HepG2 (cell line): ENCODE measurements around the gene REST. TPM values are rescaled to one million over a fixed set of nuclear protein-coding genes. Genes with fewer than 3 reads are reported as not detected.
A peak's percentile ranks its signal among the peaks of the same experiment; 100 is the strongest.

Source experiments
- AGO1 ChIP-seq: fragments of 200-400 bp; formaldehyde crosslinking; IDR thresholded peaks from 2 replicates; pipeline ENCODE4 v1.6.1; 2017; ENCODE audit warnings: mild to moderate bottlenecking, low read depth, low read length, moderate library complexity; ENCODE audit not compliant: poor library complexity, severe bottlenecking
- ATF7 ChIP-seq, 2 experiments: fragments of 450-650 bp in 1 of 2; sonication (generic) in 1 of 2; formaldehyde crosslinking in 1 of 2; IDR thresholded peaks; 2 replicates each; pipeline versions ENCODE4 v1.4.0 to v1.6.1; 2016 to 2020; ENCODE audit warnings: antibody characterized with exemption in 1 of 2, mild to moderate bottlenecking in 1 of 2, missing genetic modification reagents in 1 of 2
- BORCS8-MEF2B ChIP-seq: sonication (generic); formaldehyde crosslinking; IDR thresholded peaks from 2 replicates; pipeline ENCODE4 v1.8.0; 2022; ENCODE audit warnings: mild to moderate bottlenecking, missing genetic modification reagents
- CREB1 ChIP-seq, 2 experiments: fragments of 450-650 bp in 1 of 2; IDR thresholded peaks; 2 replicates each; pipeline ENCODE4 v1.6.1; 2016 to 2017; ENCODE audit warnings: control low read depth in 1 of 2, mild to moderate bottlenecking in 1 of 2, missing compliant biosample characterization in 1 of 2, missing genetic modification characterization in 1 of 2
- HIVEP1 ChIP-seq: sonication (generic); formaldehyde crosslinking; IDR thresholded peaks from 2 replicates; pipeline ENCODE4 v1.4.0; 2020; ENCODE audit warnings: mild to moderate bottlenecking, missing genetic modification reagents
- JUNB ChIP-seq: sonication (generic); formaldehyde crosslinking; IDR thresholded peaks from 2 replicates; pipeline ENCODE4 v1.8.0; 2022; ENCODE audit warnings: missing genetic modification reagents, mild to moderate bottlenecking, borderline replicate concordance
- KDM1A ChIP-seq: IDR thresholded peaks from 2 replicates; pipeline ENCODE4 v1.6.1; 2016; ENCODE audit warnings: missing compliant biosample characterization
- NCOR1 ChIP-seq: fragments of 200-600 bp; sonication (generic); IDR thresholded peaks from 2 replicates; pipeline ENCODE4 v1.7.0; 2017; ENCODE audit warnings: antibody characterized with exemption, low read length, borderline replicate concordance
- PHF21A ChIP-seq: sonication (generic); formaldehyde crosslinking; IDR thresholded peaks from 2 replicates; pipeline ENCODE4 v1.5.0; 2020; ENCODE audit warnings: mild to moderate bottlenecking, missing genetic modification reagents
- RFX3 ChIP-seq: IDR thresholded peaks from 2 replicates; pipeline ENCODE4 v1.6.1; 2016; ENCODE audit warnings: missing biosample characterization, missing genetic modification reagents
- SMARCE1 ChIP-seq: fragments of 450-650 bp; IDR thresholded peaks from 2 replicates; pipeline ENCODE4 v1.6.1; 2017; ENCODE audit warnings: borderline replicate concordance
- TBX3 ChIP-seq: fragments of 450-650 bp; IDR thresholded peaks from 2 replicates; pipeline ENCODE4 v1.6.1; 2017; ENCODE audit warnings: antibody characterized with exemption, mild to moderate bottlenecking, inconsistent platforms, borderline replicate concordance
- TSC22D2 ChIP-seq: sonication (generic); formaldehyde crosslinking; IDR thresholded peaks from 2 replicates; pipeline ENCODE4 v1.5.1; 2020; ENCODE audit warnings: missing genetic modification reagents, mild to moderate bottlenecking, borderline replicate concordance
- YEATS4 ChIP-seq: sonication (generic); formaldehyde crosslinking; IDR thresholded peaks from 2 replicates; pipeline ENCODE4 v1.4.0; 2020; ENCODE audit warnings: missing genetic modification reagents, borderline replicate concordance
- YY1 ChIP-seq: IDR thresholded peaks from 2 replicates; pipeline ENCODE4 v1.6.1; 2011; ENCODE audit warnings: low read length, low read depth, moderate library complexity, mild to moderate bottlenecking; ENCODE audit not compliant: insufficient read depth, insufficient replicate concordance
- ZBTB7A ChIP-seq: sonication (generic); formaldehyde crosslinking; IDR thresholded peaks from 2 replicates; pipeline ENCODE4 v1.8.0; 2022; ENCODE audit warnings: mild to moderate bottlenecking, missing genetic modification reagents
- ZFY ChIP-seq: sonication (generic); formaldehyde crosslinking; IDR thresholded peaks from 2 replicates; pipeline ENCODE4 v1.4.0; 2020; ENCODE audit warnings: missing genetic modification reagents
- ZNF382 ChIP-seq: sonication (generic); formaldehyde crosslinking; IDR thresholded peaks from 2 replicates; pipeline ENCODE4 v1.5.0; 2020; ENCODE audit warnings: missing genetic modification reagents, mild to moderate bottlenecking, borderline replicate concordance
- ZNF724P ChIP-seq: sonication (generic); formaldehyde crosslinking; IDR thresholded peaks from 2 replicates; pipeline ENCODE4 v1.8.0; 2022; ENCODE audit warnings: missing genetic modification reagents, borderline replicate concordance
- ZNF737 ChIP-seq: sonication (generic); formaldehyde crosslinking; IDR thresholded peaks from 2 replicates; pipeline ENCODE4 v1.5.0; 2020; ENCODE audit warnings: missing genetic modification reagents, mild to moderate bottlenecking, borderline replicate concordance
- ZNF766 ChIP-seq: sonication (generic); formaldehyde crosslinking; IDR thresholded peaks from 2 replicates; pipeline ENCODE4 v1.5.0; 2020; ENCODE audit warnings: missing genetic modification reagents, borderline replicate concordance
- ZNF775 ChIP-seq: sonication (generic); formaldehyde crosslinking; IDR thresholded peaks from 2 replicates; pipeline ENCODE4 v1.4.0; 2020; ENCODE audit warnings: missing genetic modification reagents, mild to moderate bottlenecking, moderate library complexity, borderline replicate concordance
- polyA plus RNA-seq, 8 experiments: library from polyadenylated mRNA; depleted of rRNA in 3 of 8; stranded (reverse) in 7 of 8; unstranded in 1 of 8; fragments of >200 nt; fragmentation: Illumina TruSeq in 4 of 8; extraction: Trizol in 4 of 8; gene quantifications; 2 replicates each; pipeline versions ENCODE4 v1.2.1 to v1.2.3, GENCODE V29; 2011 to 2016; ENCODE audit warnings: low read depth in 4 of 8, missing spikeins in 1 of 8, mixed read lengths in 1 of 8; ENCODE audit not compliant: insufficient read depth in 1 of 8
- total RNA-seq, 5 experiments: library from RNA; depleted of rRNA; stranded (reverse); fragments of >200 nt; fragmentation: Illumina TruSeq; extraction: Trizol; gene quantifications; 2 replicates each; pipeline ENCODE4 v1.2.3, GENCODE V29; 2016; ENCODE audit warnings: low read depth in 1 of 5
- TF ChIP-seq, protein P1 (sequence below): sonication (generic); formaldehyde crosslinking; IDR thresholded peaks from 2 replicates; pipeline ENCODE4 v1.4.0; 2020; ENCODE audit warnings: low read depth, missing genetic modification reagents
- TF ChIP-seq, protein P2 (sequence below): IDR thresholded peaks from 2 replicates; pipeline ENCODE4 v1.6.1; 2018; ENCODE audit warnings: missing genetic modification reagents, mild to moderate bottlenecking, missing compliant biosample characterization
- TF ChIP-seq, protein P3 (sequence below): IDR thresholded peaks from 2 replicates; pipeline ENCODE4 v1.6.1; 2016; ENCODE audit warnings: low read depth

Gene REST
- total and polyA plus RNA-seq, 2 of the 13 experiments (the other 11 are each of a cell fraction or from before 2014, with no cell fraction given) = 12.7 to 22.4 TPM

DNA sequence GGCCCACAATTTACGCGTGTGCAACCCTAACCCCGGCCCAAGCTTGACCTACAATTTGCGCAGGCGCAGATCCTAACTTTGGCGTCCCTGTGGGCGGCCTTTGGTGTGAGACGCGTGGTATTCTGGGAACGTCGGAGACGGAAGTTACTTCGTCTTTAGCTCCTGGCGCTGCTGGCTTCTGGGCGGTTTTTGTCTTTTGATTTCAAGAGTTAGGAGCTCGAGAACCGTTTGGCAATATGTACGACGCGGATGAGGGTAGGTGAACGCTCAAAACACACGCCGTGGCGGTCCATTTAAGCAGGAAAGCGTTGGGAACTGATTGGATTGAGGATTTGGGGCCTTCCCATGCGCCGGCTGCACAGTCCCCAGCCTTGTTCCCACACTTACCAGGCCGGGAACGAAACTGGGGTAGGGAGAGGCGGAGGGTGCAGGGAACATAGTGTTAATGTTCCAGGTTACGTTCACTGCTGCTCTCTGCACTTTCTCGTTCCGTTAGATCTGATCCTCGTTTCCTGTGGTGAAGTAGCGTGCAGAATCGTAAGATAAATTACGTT lies 71.1 kb downstream of the REST start, which contains the start of gene POLR2B (continued):
- TF ChIP-seq, protein P1, sequence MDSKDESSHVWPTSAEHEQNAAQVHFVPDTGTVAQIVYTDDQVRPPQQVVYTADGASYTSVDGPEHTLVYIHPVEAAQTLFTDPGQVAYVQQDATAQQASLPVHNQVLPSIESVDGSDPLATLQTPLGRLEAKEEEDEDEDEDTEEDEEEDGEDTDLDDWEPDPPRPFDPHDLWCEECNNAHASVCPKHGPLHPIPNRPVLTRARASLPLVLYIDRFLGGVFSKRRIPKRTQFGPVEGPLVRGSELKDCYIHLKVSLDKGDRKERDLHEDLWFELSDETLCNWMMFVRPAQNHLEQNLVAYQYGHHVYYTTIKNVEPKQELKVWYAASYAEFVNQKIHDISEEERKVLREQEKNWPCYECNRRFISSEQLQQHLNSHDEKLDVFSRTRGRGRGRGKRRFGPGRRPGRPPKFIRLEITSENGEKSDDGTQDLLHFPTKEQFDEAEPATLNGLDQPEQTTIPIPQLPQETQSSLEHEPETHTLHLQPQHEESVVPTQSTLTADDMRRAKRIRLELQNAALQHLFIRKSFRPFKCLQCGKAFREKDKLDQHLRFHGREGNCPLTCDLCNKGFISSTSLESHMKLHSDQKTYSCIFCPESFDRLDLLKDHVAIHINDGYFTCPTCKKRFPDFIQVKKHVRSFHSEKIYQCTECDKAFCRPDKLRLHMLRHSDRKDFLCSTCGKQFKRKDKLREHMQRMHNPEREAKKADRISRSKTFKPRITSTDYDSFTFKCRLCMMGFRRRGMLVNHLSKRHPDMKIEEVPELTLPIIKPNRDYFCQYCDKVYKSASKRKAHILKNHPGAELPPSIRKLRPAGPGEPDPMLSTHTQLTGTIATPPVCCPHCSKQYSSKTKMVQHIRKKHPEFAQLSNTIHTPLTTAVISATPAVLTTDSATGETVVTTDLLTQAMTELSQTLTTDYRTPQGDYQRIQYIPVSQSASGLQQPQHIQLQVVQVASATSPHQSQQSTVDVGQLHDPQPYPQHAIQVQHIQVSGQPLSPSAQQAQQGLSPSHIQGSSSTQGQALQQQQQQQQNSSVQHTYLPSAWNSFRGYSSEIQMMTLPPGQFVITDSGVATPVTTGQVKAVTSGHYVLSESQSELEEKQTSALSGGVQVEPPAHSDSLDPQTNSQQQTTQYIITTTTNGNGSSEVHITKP = no peak
- TF ChIP-seq, protein P2, sequence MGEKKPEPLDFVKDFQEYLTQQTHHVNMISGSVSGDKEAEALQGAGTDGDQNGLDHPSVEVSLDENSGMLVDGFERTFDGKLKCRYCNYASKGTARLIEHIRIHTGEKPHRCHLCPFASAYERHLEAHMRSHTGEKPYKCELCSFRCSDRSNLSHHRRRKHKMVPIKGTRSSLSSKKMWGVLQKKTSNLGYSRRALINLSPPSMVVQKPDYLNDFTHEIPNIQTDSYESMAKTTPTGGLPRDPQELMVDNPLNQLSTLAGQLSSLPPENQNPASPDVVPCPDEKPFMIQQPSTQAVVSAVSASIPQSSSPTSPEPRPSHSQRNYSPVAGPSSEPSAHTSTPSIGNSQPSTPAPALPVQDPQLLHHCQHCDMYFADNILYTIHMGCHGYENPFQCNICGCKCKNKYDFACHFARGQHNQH = no peak; the same call in 1 of the 2 replicates
- TF ChIP-seq ZNF766 (CRISPR knock-in tag) = no peak
- 0 out of 2 replicates have a peak, but pooled peaks have one; percentile 40 for TF ChIP-seq BORCS8-MEF2B
- no peak for TF ChIP-seq ATF7 (IDR thresholded peaks at IDR 0.05)
- TF ChIP-seq ATF7 (CRISPR knock-in tag; IDR thresholded peaks at IDR 0.05) = no peak
- peak; percentile 48 for TF ChIP-seq YY1
- TF ChIP-seq ZNF724P (CRISPR knock-in tag) = no peak
- TF ChIP-seq ZNF737 (CRISPR knock-in tag) = no peak
- TF ChIP-seq KDM1A (CRISPR knock-in tag) = no peak
- TF ChIP-seq TBX3 = no peak
- TF ChIP-seq YEATS4 (CRISPR knock-in tag) = peak; percentile 81
- no peak for TF ChIP-seq NCOR1
- TF ChIP-seq RFX3 (CRISPR knock-in tag) = no peak
- TF ChIP-seq, protein P3, sequence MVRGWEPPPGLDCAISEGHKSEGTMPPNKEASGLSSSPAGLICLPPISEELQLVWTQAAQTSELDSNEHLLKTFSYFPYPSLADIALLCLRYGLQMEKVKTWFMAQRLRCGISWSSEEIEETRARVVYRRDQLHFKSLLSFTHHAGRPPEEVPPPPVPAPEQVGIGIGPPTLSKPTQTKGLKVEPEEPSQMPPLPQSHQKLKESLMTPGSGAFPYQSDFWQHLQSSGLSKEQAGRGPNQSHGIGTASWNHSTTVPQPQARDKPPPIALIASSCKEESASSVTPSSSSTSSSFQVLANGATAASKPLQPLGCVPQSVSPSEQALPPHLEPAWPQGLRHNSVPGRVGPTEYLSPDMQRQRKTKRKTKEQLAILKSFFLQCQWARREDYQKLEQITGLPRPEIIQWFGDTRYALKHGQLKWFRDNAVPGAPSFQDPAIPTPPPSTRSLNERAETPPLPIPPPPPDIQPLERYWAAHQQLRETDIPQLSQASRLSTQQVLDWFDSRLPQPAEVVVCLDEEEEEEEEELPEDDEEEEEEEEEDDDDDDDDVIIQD (CRISPR knock-in tag) = no peak
- no peak for TF ChIP-seq ZNF775
- TF ChIP-seq HIVEP1 (CRISPR knock-in tag) = no peak
- no peak for TF ChIP-seq AGO1
- peak; percentile 94 for TF ChIP-seq ZFY (CRISPR knock-in tag)
- TF ChIP-seq JUNB (CRISPR knock-in tag) = no peak
- TF ChIP-seq CREB1 (IDR thresholded peaks at IDR 0.05) = peak; percentile 64
- TF ChIP-seq CREB1 (CRISPR knock-in tag; IDR thresholded peaks at IDR 0.05) = peak; percentile 84
- no peak for TF ChIP-seq ZNF382 (CRISPR knock-in tag)
- TF ChIP-seq TSC22D2 (CRISPR knock-in tag) = 0 out of 2 replicates have a peak, but pooled peaks have one; percentile 51
- TF ChIP-seq PHF21A = no peak
- TF ChIP-seq ZBTB7A = no peak
- TF ChIP-seq SMARCE1 = no peak
